Measurements from ENCODE around the gene ITGB5. TPM values are rescaled to one million over a fixed set of nuclear protein-coding genes. Genes with fewer than 3 reads are reported as not detected.

Gene ITGB5
- total and polyA plus RNA-seq, 2 experiments from 2014 or later, result 103 to 109 TPM

DNA sequence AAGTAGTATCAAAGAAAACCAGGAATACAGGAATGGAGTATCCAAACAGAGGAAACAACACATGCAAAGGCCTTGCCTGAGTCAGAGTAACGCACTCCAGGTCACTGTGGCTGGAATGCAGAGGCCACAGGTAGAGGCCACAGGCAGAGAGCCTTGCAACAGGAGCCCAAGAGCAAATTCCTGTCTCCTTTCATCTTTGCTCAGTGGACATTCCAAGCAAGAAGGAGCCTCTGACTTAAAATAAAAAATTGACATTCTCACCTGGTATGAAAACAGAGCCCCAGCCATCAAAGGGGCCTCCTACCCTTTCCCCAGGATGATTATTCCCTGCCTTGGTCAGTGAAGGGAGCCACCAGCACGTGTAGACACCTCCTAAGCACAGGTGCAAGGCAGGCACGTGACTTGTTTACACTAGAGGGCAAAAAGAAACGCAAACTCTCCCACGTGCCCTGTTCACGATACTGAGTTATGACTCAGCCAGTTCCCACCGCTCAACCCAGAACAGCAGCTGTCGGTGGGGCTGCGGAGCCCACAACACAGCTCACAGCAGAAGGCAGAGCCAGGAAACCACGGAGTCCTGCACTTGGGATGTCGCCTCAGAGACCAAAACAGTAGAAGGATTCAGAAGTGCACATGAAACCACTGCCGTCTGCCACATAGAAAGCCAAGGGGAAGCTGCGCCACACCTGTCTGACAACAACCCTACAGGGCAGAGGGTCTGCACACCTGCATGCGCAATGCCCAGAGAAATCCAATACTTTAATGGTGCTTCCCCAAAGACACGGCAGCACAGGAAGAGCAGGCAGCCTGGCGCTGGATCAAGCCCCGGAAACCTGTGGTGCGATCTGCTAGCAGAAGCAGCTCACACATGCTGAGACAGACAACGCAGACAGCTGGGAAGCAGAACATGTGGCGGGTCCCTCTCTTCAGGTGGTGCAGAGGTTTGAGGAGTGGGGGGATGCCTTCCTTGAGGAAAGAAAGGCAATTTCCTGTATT lies 52.1 kb downstream of the ITGB5 start:
- peak; percentile 92 for DNase-seq (ENCODE audit: low spot score)
- Histone ChIP-seq H3K9me3 (ENCODE audit: low read depth) (no peaks in the 10 kb centered on the region), H3K4me3 (no peak overlapping the region), H3K9me2 (replicated peaks; ENCODE audit: insufficient read depth) (no peaks in the 10 kb centered on the region), H3K4me1 (ENCODE audit: insufficient read depth) (peaks cover 49% of the 10 kb centered on the region), H3K79me2 (peaks cover 8% of the 10 kb centered on the region), H3K36me3 (replicated peaks; ENCODE audit: insufficient read depth, low read depth) (no peaks in the 10 kb centered on the region), H4K20me1 (ENCODE audit: insufficient read depth, poor library complexity, severe bottlenecking) (no peaks in the 10 kb centered on the region), H3K27me3 (no peaks in the 10 kb centered on the region), H3K4me2 (peak overlapping the region; percentile 63), H3K27ac (peak overlapping the region; percentile 98), H2AFZ (no peak overlapping the region)
- no peak for TF ChIP-seq EZH2phosphoT487 (IDR thresholded peaks at IDR 0.05; ENCODE audit: low read depth, severe bottlenecking, unreplicated experiment)
- TF ChIP-seq EZH2 (IDR thresholded peaks at IDR 0.05; ENCODE audit: borderline replicate concordance), result no peak
- TF ChIP-seq, protein P1, sequence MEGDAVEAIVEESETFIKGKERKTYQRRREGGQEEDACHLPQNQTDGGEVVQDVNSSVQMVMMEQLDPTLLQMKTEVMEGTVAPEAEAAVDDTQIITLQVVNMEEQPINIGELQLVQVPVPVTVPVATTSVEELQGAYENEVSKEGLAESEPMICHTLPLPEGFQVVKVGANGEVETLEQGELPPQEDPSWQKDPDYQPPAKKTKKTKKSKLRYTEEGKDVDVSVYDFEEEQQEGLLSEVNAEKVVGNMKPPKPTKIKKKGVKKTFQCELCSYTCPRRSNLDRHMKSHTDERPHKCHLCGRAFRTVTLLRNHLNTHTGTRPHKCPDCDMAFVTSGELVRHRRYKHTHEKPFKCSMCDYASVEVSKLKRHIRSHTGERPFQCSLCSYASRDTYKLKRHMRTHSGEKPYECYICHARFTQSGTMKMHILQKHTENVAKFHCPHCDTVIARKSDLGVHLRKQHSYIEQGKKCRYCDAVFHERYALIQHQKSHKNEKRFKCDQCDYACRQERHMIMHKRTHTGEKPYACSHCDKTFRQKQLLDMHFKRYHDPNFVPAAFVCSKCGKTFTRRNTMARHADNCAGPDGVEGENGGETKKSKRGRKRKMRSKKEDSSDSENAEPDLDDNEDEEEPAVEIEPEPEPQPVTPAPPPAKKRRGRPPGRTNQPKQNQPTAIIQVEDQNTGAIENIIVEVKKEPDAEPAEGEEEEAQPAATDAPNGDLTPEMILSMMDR (IDR thresholded peaks at IDR 0.05; ENCODE audit: poor library complexity), result no peak
- 32% methylated on average over 20 of the region's 20 CpGs for WGBS (ENCODE audit: low lambda C conversion rate, missing lambda C conversion rate)

DNA sequence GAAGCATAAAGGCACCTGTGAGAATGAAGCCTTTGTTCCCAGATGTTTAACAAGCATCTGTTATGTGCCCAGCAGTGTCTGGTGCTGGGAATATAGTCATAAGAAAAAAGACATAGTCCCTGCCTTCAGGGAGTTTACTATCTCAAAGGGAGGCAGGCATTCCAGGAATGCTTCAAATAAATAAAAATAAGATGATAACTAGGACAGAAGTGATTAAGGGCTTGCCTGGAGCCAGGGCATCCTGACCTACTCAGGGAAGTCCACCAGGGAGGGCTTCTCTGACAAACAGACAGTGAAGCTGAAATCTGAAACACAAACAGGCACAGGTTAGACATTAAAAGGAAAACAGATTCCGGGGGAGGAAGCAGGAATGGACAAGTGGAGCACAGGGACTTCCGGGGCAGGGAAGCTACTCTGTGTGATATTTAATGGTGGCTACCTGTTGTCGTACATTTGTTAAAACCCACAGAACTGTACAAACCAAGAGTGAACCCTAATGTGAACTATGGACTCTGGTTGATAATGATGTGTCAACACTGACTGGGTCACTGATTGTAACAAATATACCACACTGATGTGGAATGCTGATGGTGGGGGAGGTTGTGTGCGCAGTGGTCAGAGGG lies 53.3 kb downstream of the ITGB5 start:
- Histone ChIP-seq H3K27ac (peak overlapping the region; percentile 98), H3K9me3 (ENCODE audit: low read depth) (no peaks in the 10 kb centered on the region), H3K36me3 (replicated peaks; ENCODE audit: insufficient read depth, low read depth) (no peaks in the 10 kb centered on the region), H3K9me2 (replicated peaks; ENCODE audit: insufficient read depth) (no peaks in the 10 kb centered on the region), H4K20me1 (ENCODE audit: insufficient read depth, poor library complexity, severe bottlenecking) (no peaks in the 10 kb centered on the region), H3K79me2 (peaks cover 9% of the 10 kb centered on the region), H3K27me3 (no peaks in the 10 kb centered on the region), H3K4me2 (peak overlapping the region; percentile 63), H2AFZ (no peak overlapping the region), H3K4me1 (ENCODE audit: insufficient read depth) (peaks cover 42% of the 10 kb centered on the region), H3K4me3 (no peak overlapping the region)
- no peak for TF ChIP-seq EZH2phosphoT487 (IDR thresholded peaks at IDR 0.05; ENCODE audit: low read depth, severe bottlenecking, unreplicated experiment)
- TF ChIP-seq, protein P1 (IDR thresholded peaks at IDR 0.05; ENCODE audit: poor library complexity), result no peak
- TF ChIP-seq EZH2 (IDR thresholded peaks at IDR 0.05; ENCODE audit: borderline replicate concordance), result no peak
- peak; percentile 66 for DNase-seq (ENCODE audit: low spot score)
- 57% methylated on average over 4 of the region's 4 CpGs for WGBS (ENCODE audit: low lambda C conversion rate, missing lambda C conversion rate)

DNA sequence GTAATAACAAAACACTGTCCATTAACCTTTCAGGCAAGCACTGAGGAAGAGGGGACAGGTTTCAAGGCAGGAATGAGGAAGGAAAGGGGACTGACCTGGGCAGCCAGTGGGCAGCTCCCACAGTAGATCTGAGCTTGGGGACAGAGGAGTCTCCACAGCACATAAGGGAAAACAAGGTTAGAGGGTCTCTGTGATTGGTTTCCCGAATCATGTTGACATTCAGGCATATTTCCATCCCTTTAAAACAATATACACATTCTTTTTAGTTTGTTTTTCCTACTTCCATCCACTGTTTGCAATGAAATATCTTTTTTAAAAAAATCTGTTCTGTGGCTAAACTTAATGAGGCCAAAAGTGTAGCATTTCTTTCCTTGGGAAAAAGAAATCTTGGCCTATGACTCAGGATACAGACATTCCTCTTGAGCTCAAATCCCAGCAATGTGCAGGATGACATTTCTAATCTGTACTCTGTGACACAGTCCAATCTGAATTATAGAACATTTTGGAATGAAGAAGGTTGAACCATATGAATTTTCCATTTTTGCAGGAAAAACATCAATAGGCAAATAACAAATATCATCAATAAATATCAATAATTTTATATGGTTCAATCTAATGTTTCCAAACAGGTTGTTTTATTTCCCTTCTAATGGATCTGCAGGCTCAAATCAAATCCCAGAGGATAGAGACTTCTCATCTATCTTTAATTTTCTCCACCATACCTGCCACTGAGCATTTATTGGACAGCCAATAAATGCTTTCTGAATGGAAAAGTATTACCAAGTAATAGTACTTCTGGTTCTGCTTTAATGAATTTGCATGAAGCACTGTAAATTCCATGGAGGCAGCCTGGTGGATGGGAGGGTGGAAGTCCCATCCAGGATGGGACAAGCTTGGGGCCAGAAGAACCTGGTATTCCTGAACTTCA lies 54.1 kb downstream of the ITGB5 start:
- Histone ChIP-seq H3K9me3 (ENCODE audit: low read depth) (no peaks in the 10 kb centered on the region), H3K27me3 (no peaks in the 10 kb centered on the region), H3K4me2 (no peak overlapping the region), H3K27ac (peak overlapping the region; percentile 98), H3K9me2 (replicated peaks; ENCODE audit: insufficient read depth) (no peaks in the 10 kb centered on the region), H3K4me1 (ENCODE audit: insufficient read depth) (peaks cover 38% of the 10 kb centered on the region), H3K79me2 (peaks cover 11% of the 10 kb centered on the region), H4K20me1 (ENCODE audit: insufficient read depth, poor library complexity, severe bottlenecking) (no peaks in the 10 kb centered on the region), H3K36me3 (replicated peaks; ENCODE audit: insufficient read depth, low read depth) (no peaks in the 10 kb centered on the region), H3K4me3 (no peak overlapping the region), H2AFZ (no peak overlapping the region)
- WGBS (ENCODE audit: low lambda C conversion rate, missing lambda C conversion rate), result 92% methylated on average over 1 of the region's 1 CpG
- no peak for DNase-seq (ENCODE audit: low spot score)
- TF ChIP-seq, protein P1 (IDR thresholded peaks at IDR 0.05; ENCODE audit: poor library complexity), result no peak
- TF ChIP-seq EZH2 (IDR thresholded peaks at IDR 0.05; ENCODE audit: borderline replicate concordance), result no peak
- no peak for TF ChIP-seq EZH2phosphoT487 (IDR thresholded peaks at IDR 0.05; ENCODE audit: low read depth, severe bottlenecking, unreplicated experiment)

Data from hepatocyte (in vitro differentiated cells).